Measurements from ENCODE around the gene SCYL1.

SCYL1 gene

GRCh38 chr11:65549096-65549495, 24.2 kb downstream of the SCYL1 start:
- H3K9me3 ChIP-seq (replicated peaks; ENCODE audit: insufficient read depth, low read length): no peaks in the 10 kb centered on the region
- no peaks in the 10 kb centered on the region for H3K36me3 ChIP-seq (replicated peaks; ENCODE audit: insufficient read depth, low read length)
- no peaks in the 10 kb centered on the region for H3K27me3 ChIP-seq (replicated peaks; ENCODE audit: insufficient read depth, low read length)
- no peak overlapping the region for H2AFZ ChIP-seq (ENCODE audit: low read length)
- DNase-seq: no peak
- no peak overlapping the region for H3K9ac ChIP-seq (ENCODE audit: low read length)
- no peak overlapping the region for H3K4me2 ChIP-seq (ENCODE audit: low read depth, low read length)
- H3K4me1 ChIP-seq (ENCODE audit: low read length): peaks cover 36% of the 10 kb centered on the region
- H3K79me2 ChIP-seq (ENCODE audit: low read length): peaks cover 3% of the 10 kb centered on the region; the same call in 1 of the 2 replicates
- H3K27ac ChIP-seq (ENCODE audit: low read length): no peak overlapping the region
- H3K9me2 ChIP-seq (replicated peaks; ENCODE audit: insufficient read depth, low read length): no peaks in the 10 kb centered on the region
- no peak for TF ChIP-seq CTCF (IDR thresholded peaks at IDR 0.05; ENCODE audit: low read length)
- no peak for TF ChIP-seq EZH2phosphoT487 (IDR thresholded peaks at IDR 0.05; ENCODE audit: low read length)
- TF ChIP-seq EZH2 (optimal IDR thresholded peaks at IDR 0.05; ENCODE audit: low read depth, low read length): no peak
- H4K20me1 ChIP-seq (ENCODE audit: insufficient read depth, low read length): no peaks in the 10 kb centered on the region
- peaks cover 28% of the 10 kb centered on the region for H3F3A ChIP-seq (ENCODE audit: insufficient read depth, low read length)
- no peak overlapping the region for H3K4me3 ChIP-seq (ENCODE audit: low read length)

GRCh38 chr11:65551572-65552387, 26.9 kb downstream of the SCYL1 start:
- H4K20me1 ChIP-seq (ENCODE audit: insufficient read depth, low read length): no peaks in the 10 kb centered on the region
- peaks cover 28% of the 10 kb centered on the region for H3K4me1 ChIP-seq (ENCODE audit: low read length)
- no peak overlapping the region for H3K9ac ChIP-seq (ENCODE audit: low read length)
- TF ChIP-seq EZH2phosphoT487 (IDR thresholded peaks at IDR 0.05; ENCODE audit: low read length) (no peak), CTCF (IDR thresholded peaks at IDR 0.05; ENCODE audit: low read length) (peak; percentile 89)
- no peak overlapping the region for H2AFZ ChIP-seq (ENCODE audit: low read length)
- no peaks in the 10 kb centered on the region for H3K9me3 ChIP-seq (replicated peaks; ENCODE audit: insufficient read depth, low read length)
- DNase-seq: peak; percentile 91
- peak overlapping the region; percentile 65; the same call in 1 of the 2 replicates for H3K27ac ChIP-seq (ENCODE audit: low read length)
- H3K36me3 ChIP-seq (replicated peaks; ENCODE audit: insufficient read depth, low read length): no peaks in the 10 kb centered on the region
- H3K9me2 ChIP-seq (replicated peaks; ENCODE audit: insufficient read depth, low read length): no peaks in the 10 kb centered on the region
- H3K79me2 ChIP-seq (ENCODE audit: low read length): no peaks in the 10 kb centered on the region
- H3K4me2 ChIP-seq (ENCODE audit: low read depth, low read length): peak overlapping the region; percentile 37; the same call in 1 of the 2 replicates
- H3F3A ChIP-seq (ENCODE audit: insufficient read depth, low read length): peaks cover 19% of the 10 kb centered on the region
- no peak overlapping the region for H3K4me3 ChIP-seq (ENCODE audit: low read length)
- H3K27me3 ChIP-seq (replicated peaks; ENCODE audit: insufficient read depth, low read length): no peaks in the 10 kb centered on the region

GRCh38 chr11:65552388-65552951, 27.6 kb downstream of the SCYL1 start:
- H3K79me2 ChIP-seq (ENCODE audit: low read length): no peaks in the 10 kb centered on the region
- DNase-seq: no peak
- H2AFZ ChIP-seq (ENCODE audit: low read length): no peak overlapping the region
- H3F3A ChIP-seq (ENCODE audit: insufficient read depth, low read length): peaks cover 21% of the 10 kb centered on the region
- peak overlapping the region; percentile 37; the same call in 1 of the 2 replicates for H3K4me2 ChIP-seq (ENCODE audit: low read depth, low read length)
- H3K9me3 ChIP-seq (replicated peaks; ENCODE audit: insufficient read depth, low read length): no peaks in the 10 kb centered on the region
- peak overlapping the region; percentile 65; the same call in 1 of the 2 replicates for H3K27ac ChIP-seq (ENCODE audit: low read length)
- H3K4me3 ChIP-seq (ENCODE audit: low read length): no peak overlapping the region
- H3K27me3 ChIP-seq (replicated peaks; ENCODE audit: insufficient read depth, low read length): no peaks in the 10 kb centered on the region
- peaks cover 24% of the 10 kb centered on the region for H3K4me1 ChIP-seq (ENCODE audit: low read length)
- H3K9me2 ChIP-seq (replicated peaks; ENCODE audit: insufficient read depth, low read length): no peaks in the 10 kb centered on the region
- H4K20me1 ChIP-seq (ENCODE audit: insufficient read depth, low read length): no peaks in the 10 kb centered on the region
- TF ChIP-seq EZH2phosphoT487 (IDR thresholded peaks at IDR 0.05; ENCODE audit: low read length) (no peak), CTCF (IDR thresholded peaks at IDR 0.05; ENCODE audit: low read length) (0 out of 2 replicates have a peak, but pooled peaks have one; percentile 0)
- no peaks in the 10 kb centered on the region for H3K36me3 ChIP-seq (replicated peaks; ENCODE audit: insufficient read depth, low read length)
- H3K9ac ChIP-seq (ENCODE audit: low read length): no peak overlapping the region

Data from MM.1S (cell line).